Ishikawa (cell line): ENCODE results near the gene TMEM132E.

Experiments used
- CEBPB ChIP-seq: IDR thresholded peaks from 2 replicates; pipeline ENCODE4 v1.6.1; 2012
- CREB1 ChIP-seq: IDR thresholded peaks from 2 replicates; pipeline ENCODE4 v1.6.1; 2012; ENCODE audit warnings: low read depth
- EGR1 ChIP-seq: IDR thresholded peaks from 2 replicates; pipeline ENCODE4 v1.6.1; 2012
- EP300 ChIP-seq: IDR thresholded peaks from 2 replicates; pipeline ENCODE4 v1.6.1; 2012; ENCODE audit warnings: borderline replicate concordance
- FOXM1 ChIP-seq: IDR thresholded peaks from 2 replicates; pipeline ENCODE4 v1.6.1; 2012; ENCODE audit warnings: low read depth, borderline replicate concordance
- NFIC ChIP-seq: IDR thresholded peaks from 2 replicates; pipeline ENCODE4 v1.6.1; 2012
- RAD21 ChIP-seq: IDR thresholded peaks from 2 replicates; pipeline ENCODE4 v1.6.1; 2012; ENCODE audit warnings: low read depth
- REST ChIP-seq: IDR thresholded peaks from 2 replicates; pipeline ENCODE4 v1.6.1; 2012; ENCODE audit warnings: low read depth, mild to moderate bottlenecking
- TAF1 ChIP-seq: IDR thresholded peaks from 2 replicates; pipeline ENCODE4 v1.6.1; 2012; ENCODE audit warnings: low read depth, mild to moderate bottlenecking
- TCF12 ChIP-seq: IDR thresholded peaks from 2 replicates; pipeline ENCODE4 v1.6.1; 2012; ENCODE audit warnings: low read depth
- TEAD4 ChIP-seq: IDR thresholded peaks from 2 replicates; pipeline ENCODE4 v1.6.1; 2012
- USF1 ChIP-seq: IDR thresholded peaks from 2 replicates; pipeline ENCODE4 v1.6.1; 2012
- YY1 ChIP-seq: IDR thresholded peaks from 2 replicates; pipeline ENCODE4 v1.6.1; 2012; ENCODE audit warnings: low read depth
- ZBTB7A ChIP-seq: IDR thresholded peaks from 2 replicates; pipeline ENCODE4 v1.6.1; 2012; ENCODE audit warnings: low read depth
- TF ChIP-seq, protein P1 (sequence below): IDR thresholded peaks from 2 replicates; pipeline ENCODE4 v1.6.1; 2012

Gene TMEM132E

GRCh38 chr17:34586346-34586846 is 7.0 kb downstream of the TMEM132E start:
- TF ChIP-seq CREB1: no peak
- no peak for TF ChIP-seq EP300
- TF ChIP-seq, protein P1, sequence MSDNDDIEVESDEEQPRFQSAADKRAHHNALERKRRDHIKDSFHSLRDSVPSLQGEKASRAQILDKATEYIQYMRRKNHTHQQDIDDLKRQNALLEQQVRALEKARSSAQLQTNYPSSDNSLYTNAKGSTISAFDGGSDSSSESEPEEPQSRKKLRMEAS: no peak
- no peak for TF ChIP-seq TAF1
- no peak for TF ChIP-seq ZBTB7A
- TF ChIP-seq RAD21: no peak
- no peak for TF ChIP-seq FOXM1
- TF ChIP-seq TEAD4: no peak
- no peak for TF ChIP-seq TCF12
- TF ChIP-seq USF1: no peak
- TF ChIP-seq REST: no peak
- TF ChIP-seq YY1: no peak
- no peak for TF ChIP-seq NFIC
- no peak for TF ChIP-seq CEBPB
- no peak for TF ChIP-seq EGR1

GRCh38 chr17:34588266-34588665 is 8.9 kb downstream of the TMEM132E start:
- TF ChIP-seq CREB1: no peak
- no peak for TF ChIP-seq FOXM1
- no peak for TF ChIP-seq CEBPB
- no peak for TF ChIP-seq NFIC
- no peak for TF ChIP-seq TAF1
- TF ChIP-seq TCF12: no peak
- no peak for TF ChIP-seq ZBTB7A
- TF ChIP-seq YY1: no peak
- no peak for TF ChIP-seq USF1
- TF ChIP-seq TEAD4: no peak
- TF ChIP-seq EP300: no peak
- TF ChIP-seq REST: no peak
- no peak for TF ChIP-seq RAD21
- TF ChIP-seq EGR1: no peak
- TF ChIP-seq, protein P1: no peak

DNA sequence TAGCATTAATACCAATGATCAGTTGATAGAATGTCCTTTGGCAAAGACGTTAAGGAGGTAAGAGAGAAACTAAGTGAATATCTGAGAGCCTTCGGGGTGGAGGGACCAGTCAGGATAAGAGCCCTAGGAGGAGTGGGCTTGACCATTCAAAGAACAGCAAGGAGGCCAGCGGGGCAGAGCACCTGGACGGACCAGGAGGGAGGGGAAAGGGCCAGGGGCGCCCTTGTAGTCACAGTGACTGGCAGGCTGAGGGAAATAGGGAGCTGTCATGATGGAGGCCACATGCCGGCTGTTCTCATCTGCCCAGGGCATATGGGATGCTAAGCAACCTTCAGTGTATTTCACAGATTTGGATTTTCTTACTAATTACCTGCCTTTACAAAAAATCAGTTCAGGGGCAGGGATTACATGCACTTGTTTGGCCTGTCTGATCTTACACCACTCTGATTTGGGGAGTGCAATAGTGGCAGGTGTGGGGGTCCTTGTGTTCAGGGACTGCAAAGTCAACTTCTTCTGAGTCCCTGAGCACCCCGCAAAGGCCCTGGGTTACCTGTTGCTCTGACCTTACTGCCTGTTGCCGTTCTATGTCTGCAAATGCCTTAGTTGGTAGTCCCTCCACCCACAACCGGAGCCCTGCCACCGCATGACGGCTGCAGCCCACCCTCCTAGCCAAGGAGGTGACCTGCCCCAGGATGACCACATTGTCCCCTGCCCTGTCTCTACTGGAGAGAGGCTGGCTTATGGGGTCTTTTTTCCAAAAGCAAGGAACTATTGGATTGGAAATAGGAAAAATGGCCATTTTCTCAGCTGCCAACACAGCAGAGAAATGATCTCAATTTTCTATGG is 10.0 kb downstream of the TMEM132E start:
- TF ChIP-seq CREB1 (no peak), REST (no peak), TAF1 (no peak), FOXM1 (no peak), NFIC (no peak), CEBPB (no peak), EP300 (no peak), TEAD4 (no peak), RAD21 (no peak), ZBTB7A (no peak), EGR1 (no peak), TCF12 (no peak), USF1 (no peak), YY1 (no peak)
- TF ChIP-seq, protein P1: no peak
